Measurements from ENCODE around the gene IREB2. TPM values are rescaled to one million over a fixed set of nuclear protein-coding genes. Genes with fewer than 3 reads are reported as not detected.
A peak's percentile ranks its signal among the peaks of the same experiment; 100 is the strongest.

The IREB2 gene
- total and polyA plus RNA-seq, 2 of the 13 experiments (the other 11 are each of a cell fraction or from before 2014, with no cell fraction given), result 24.2 to 30.4 TPM

GRCh38 chr15:78506971-78507830 is 69.2 kb downstream of the IREB2 start, which contains the start of gene HYKK (continued):
- TF ChIP-seq ZNF607 (CRISPR knock-in tag; IDR thresholded peaks at IDR 0.05; ENCODE audit: borderline replicate concordance) (peak; percentile 70), TAF15 (IDR thresholded peaks at IDR 0.05; ENCODE audit: low read depth, low read length, poor library complexity, severe bottlenecking) (no peak), NFIC (IDR thresholded peaks at IDR 0.05; ENCODE audit: low read length) (no peak), BORCS8-MEF2B (CRISPR knock-in tag; IDR thresholded peaks at IDR 0.05) (peak; percentile 43; the same call in 1 of the 2 replicates), SP4 (CRISPR knock-in tag; IDR thresholded peaks at IDR 0.05) (peak; percentile 88), ZBTB33 (CRISPR knock-in tag; IDR thresholded peaks at IDR 0.05) (no peak), ARID4A (CRISPR knock-in tag; IDR thresholded peaks at IDR 0.05; ENCODE audit: borderline replicate concordance) (peak; percentile 86), ZFP36L2 (CRISPR knock-in tag; IDR thresholded peaks at IDR 0.05) (no peak), ZNF850 (CRISPR knock-in tag; conservative IDR thresholded peaks at IDR 0.05) (0 out of 2 replicates have a peak, but pooled peaks have one; percentile 53), SAFB2 (CRISPR knock-in tag; IDR thresholded peaks at IDR 0.05; ENCODE audit: borderline replicate concordance, low read depth) (no peak), POLR2G (IDR thresholded peaks at IDR 0.05; ENCODE audit: low read depth, low read length) (peak; percentile 65), FOXA3 (CRISPR knock-in tag; IDR thresholded peaks at IDR 0.05) (peak; percentile 58)

Data from HepG2 (cell line).